Epithelial cell of prostate (primary cell): Measurements from ENCODE around the gene IRS2.

ENCODE experiments used
- DNase-seq: peaks from one replicate; pipeline ENCODE4 v3.0.0-alpha.2; 2011; ENCODE audit warnings: low read depth, low spot score
- H3K27ac ChIP-seq: fragments of 450-650 bp; 2 replicates; pipeline ENCODE4 v1.5.1; 2017; ENCODE audit warnings: mild to moderate bottlenecking

Gene IRS2

GRCh38 chr13:109761695-109762094 is 24.7 kb downstream of the IRS2 start:
- no peak for DNase-seq
- peak overlapping the region; percentile 16 for H3K27ac ChIP-seq

- DNase-seq = no peak
- no peak overlapping the region for H3K27ac ChIP-seq
Measured at GRCh38 chr13:109760951-109761350, 25.4 kb downstream of the IRS2 start.

- H3K27ac ChIP-seq = no peak overlapping the region
- DNase-seq = no peak
Measured at GRCh38 chr13:109760402-109760801, 26.0 kb downstream of the IRS2 start.

- H3K27ac ChIP-seq = no peak overlapping the region
- DNase-seq = no peak
Measured at GRCh38 chr13:109759609-109760008, 26.8 kb downstream of the IRS2 start.

- no peak overlapping the region for H3K27ac ChIP-seq
- DNase-seq = no peak
Measured at GRCh38 chr13:109758937-109759480, 27.4 kb downstream of the IRS2 start.

- no peak overlapping the region for H3K27ac ChIP-seq
- DNase-seq = no peak
Measured at GRCh38 chr13:109756778-109757177, 29.6 kb downstream of the IRS2 start.

GRCh38 chr13:109755997-109756396 is 30.4 kb downstream of the IRS2 start:
- no peak overlapping the region for H3K27ac ChIP-seq

GRCh38 chr13:109755551-109755950 is 30.8 kb downstream of the IRS2 start:
- no peak overlapping the region for H3K27ac ChIP-seq
- DNase-seq = no peak

More at GRCh38 chr13:109755997-109756396, 30.4 kb downstream of the IRS2 start:
- no peak for DNase-seq

GRCh38 chr13:109751477-109751876 is 34.9 kb downstream of the IRS2 start:
- DNase-seq = no peak
- H3K27ac ChIP-seq = no peak overlapping the region

GRCh38 chr13:109750221-109750775 is 36.1 kb downstream of the IRS2 start:
- no peak overlapping the region for H3K27ac ChIP-seq
- no peak for DNase-seq

GRCh38 chr13:109749365-109749764 is 37.0 kb downstream of the IRS2 start:
- no peak overlapping the region for H3K27ac ChIP-seq
- DNase-seq = no peak

GRCh38 chr13:109748677-109749076 is 37.7 kb downstream of the IRS2 start:
- no peak overlapping the region for H3K27ac ChIP-seq
- DNase-seq = no peak

GRCh38 chr13:109747524-109747923 is 38.9 kb downstream of the IRS2 start:
- no peak overlapping the region for H3K27ac ChIP-seq
- no peak for DNase-seq

- no peak for DNase-seq
- no peak overlapping the region for H3K27ac ChIP-seq
Measured at GRCh38 chr13:109746364-109746763, 40.0 kb downstream of the IRS2 start.

GRCh38 chr13:109745702-109746101 is 40.7 kb downstream of the IRS2 start:
- DNase-seq = no peak
- H3K27ac ChIP-seq = no peak overlapping the region

GRCh38 chr13:109745060-109745459 is 41.3 kb downstream of the IRS2 start:
- DNase-seq = no peak
- H3K27ac ChIP-seq = no peak overlapping the region

GRCh38 chr13:109744512-109745051 is 41.8 kb downstream of the IRS2 start:
- H3K27ac ChIP-seq = peak overlapping the region; percentile 79
- no peak for DNase-seq

GRCh38 chr13:109743706-109744453 is 42.5 kb downstream of the IRS2 start:
- H3K27ac ChIP-seq = peak overlapping the region; percentile 79
- DNase-seq = peak; percentile 81

- no peak for DNase-seq
- H3K27ac ChIP-seq = no peak overlapping the region
Measured at GRCh38 chr13:109741966-109742365, 44.4 kb downstream of the IRS2 start.

GRCh38 chr13:109740721-109741120 is 45.7 kb downstream of the IRS2 start:
- H3K27ac ChIP-seq = no peak overlapping the region
- DNase-seq = no peak

GRCh38 chr13:109740121-109740520 is 46.3 kb downstream of the IRS2 start:
- H3K27ac ChIP-seq = no peak overlapping the region
- DNase-seq = no peak
